NCI-H2029 (cell line): Measurements from ENCODE around the gene YTHDF1.

Experiments used
- DNase-seq: peaks from one replicate; lab custom pipeline; 2025; lab: John Stamatoyannopoulos, UW

Gene YTHDF1

GRCh38 chr20:63185215-63185796, 30.6 kb downstream of the YTHDF1 start:
- no peak for DNase-seq

GRCh38 chr20:63183422-63184146, 32.3 kb downstream of the YTHDF1 start:
- DNase-seq = peak; percentile 31

GRCh38 chr20:63182946-63183415, 33.0 kb downstream of the YTHDF1 start:
- no peak for DNase-seq

GRCh38 chr20:63182425-63182824, 33.5 kb downstream of the YTHDF1 start:
- DNase-seq = no peak

- DNase-seq = no peak
Measured at GRCh38 chr20:63181226-63181625, 34.7 kb downstream of the YTHDF1 start.

- DNase-seq = no peak
Measured at GRCh38 chr20:63180569-63181185, 35.3 kb downstream of the YTHDF1 start.

GRCh38 chr20:63179687-63180568, 36.0 kb downstream of the YTHDF1 start:
- DNase-seq = no peak

- DNase-seq = peak; percentile 9
Measured at GRCh38 chr20:63178889-63179686, 36.8 kb downstream of the YTHDF1 start.

GRCh38 chr20:63178446-63178820, 37.5 kb downstream of the YTHDF1 start:
- no peak for DNase-seq

- DNase-seq = no peak
Measured at GRCh38 chr20:63177785-63178445, 38.0 kb downstream of the YTHDF1 start.

GRCh38 chr20:63177134-63177784, 38.7 kb downstream of the YTHDF1 start:
- no peak for DNase-seq

- DNase-seq = no peak
Measured at GRCh38 chr20:63176427-63177133, 39.4 kb downstream of the YTHDF1 start.

GRCh38 chr20:63176034-63176426, 39.9 kb downstream of the YTHDF1 start:
- DNase-seq = no peak

GRCh38 chr20:63175038-63175895, 40.7 kb downstream of the YTHDF1 start:
- DNase-seq = no peak

- DNase-seq = no peak
Measured at GRCh38 chr20:63174309-63175037, 41.5 kb downstream of the YTHDF1 start.

- DNase-seq = no peak
Measured at GRCh38 chr20:63173552-63174191, 42.3 kb downstream of the YTHDF1 start.

- no peak for DNase-seq
Measured at GRCh38 chr20:63172726-63173125, 43.2 kb downstream of the YTHDF1 start.

GRCh38 chr20:63171991-63172390, 43.9 kb downstream of the YTHDF1 start:
- no peak for DNase-seq
